ENCODE results near the gene BAIAP3.

The BAIAP3 gene

GRCh38 chr16:1338855-1339675 is 5.6 kb downstream of the BAIAP3 start:
- Histone ChIP-seq H3K4me3 (ENCODE audit: low read length) (no peak overlapping the region), H3K9me3 (ENCODE audit: control insufficient read depth, low read depth, low read length) (no peaks in the 10 kb centered on the region), H3K9ac (ENCODE audit: low read length) (no peak overlapping the region), H3K36me3 (ENCODE audit: control insufficient read depth, low read depth, low read length) (no peaks in the 10 kb centered on the region), H3K27me3 (ENCODE audit: control insufficient read depth, insufficient read depth, low read length) (peaks cover 41% of the 10 kb centered on the region), H3K4me1 (ENCODE audit: control insufficient read depth, low read depth, low read length) (no peaks in the 10 kb centered on the region), H3K27ac (ENCODE audit: low read length) (no peak overlapping the region)

- H3K27ac ChIP-seq (ENCODE audit: low read length): no peak overlapping the region
- no peaks in the 10 kb centered on the region for H3K4me1 ChIP-seq (ENCODE audit: control insufficient read depth, low read depth, low read length)
- no peak overlapping the region for H3K4me3 ChIP-seq (ENCODE audit: low read length)
- no peaks in the 10 kb centered on the region for H3K9me3 ChIP-seq (ENCODE audit: control insufficient read depth, low read depth, low read length)
- H3K9ac ChIP-seq (ENCODE audit: low read length): no peak overlapping the region
- peaks cover 30% of the 10 kb centered on the region for H3K27me3 ChIP-seq (ENCODE audit: control insufficient read depth, insufficient read depth, low read length)
- H3K36me3 ChIP-seq (ENCODE audit: control insufficient read depth, low read depth, low read length): no peaks in the 10 kb centered on the region
Observed at GRCh38 chr16:1340730-1341494, 7.5 kb downstream of the BAIAP3 start.

GRCh38 chr16:1341495-1342420 is 8.3 kb downstream of the BAIAP3 start:
- Histone ChIP-seq H3K9me3 (ENCODE audit: control insufficient read depth, low read depth, low read length) (no peaks in the 10 kb centered on the region), H3K27me3 (ENCODE audit: control insufficient read depth, insufficient read depth, low read length) (peaks cover 21% of the 10 kb centered on the region), H3K36me3 (ENCODE audit: control insufficient read depth, low read depth, low read length) (no peaks in the 10 kb centered on the region), H3K4me3 (ENCODE audit: low read length) (no peak overlapping the region), H3K9ac (ENCODE audit: low read length) (no peak overlapping the region), H3K4me1 (ENCODE audit: control insufficient read depth, low read depth, low read length) (no peaks in the 10 kb centered on the region), H3K27ac (ENCODE audit: low read length) (no peak overlapping the region)

- Histone ChIP-seq H3K9ac (ENCODE audit: low read length) (no peak overlapping the region), H3K27me3 (ENCODE audit: control insufficient read depth, insufficient read depth, low read length) (peaks cover 20% of the 10 kb centered on the region), H3K36me3 (ENCODE audit: control insufficient read depth, low read depth, low read length) (no peaks in the 10 kb centered on the region), H3K9me3 (ENCODE audit: control insufficient read depth, low read depth, low read length) (no peaks in the 10 kb centered on the region), H3K4me3 (ENCODE audit: low read length) (peak overlapping the region; percentile 56), H3K4me1 (ENCODE audit: control insufficient read depth, low read depth, low read length) (no peaks in the 10 kb centered on the region), H3K27ac (ENCODE audit: low read length) (no peak overlapping the region)
Observed at GRCh38 chr16:1342526-1343427, 9.3 kb downstream of the BAIAP3 start.

- Histone ChIP-seq H3K27ac (ENCODE audit: low read length) (no peak overlapping the region), H3K9ac (ENCODE audit: low read length) (no peak overlapping the region), H3K27me3 (ENCODE audit: control insufficient read depth, insufficient read depth, low read length) (peaks cover 20% of the 10 kb centered on the region), H3K9me3 (ENCODE audit: control insufficient read depth, low read depth, low read length) (no peaks in the 10 kb centered on the region), H3K4me3 (ENCODE audit: low read length) (peak overlapping the region; percentile 56), H3K4me1 (ENCODE audit: control insufficient read depth, low read depth, low read length) (no peaks in the 10 kb centered on the region), H3K36me3 (ENCODE audit: control insufficient read depth, low read depth, low read length) (peaks cover 2% of the 10 kb centered on the region)
Observed at GRCh38 chr16:1343428-1344242, 10.2 kb downstream of the BAIAP3 start.

GRCh38 chr16:1344499-1344898 is 11.1 kb downstream of the BAIAP3 start:
- Histone ChIP-seq H3K4me1 (ENCODE audit: control insufficient read depth, low read depth, low read length) (no peaks in the 10 kb centered on the region), H3K9ac (ENCODE audit: low read length) (no peak overlapping the region), H3K9me3 (ENCODE audit: control insufficient read depth, low read depth, low read length) (no peaks in the 10 kb centered on the region)

GRCh38 chr16:1345087-1345486 is 11.6 kb downstream of the BAIAP3 start:
- no peaks in the 10 kb centered on the region for H3K4me1 ChIP-seq (ENCODE audit: control insufficient read depth, low read depth, low read length)
- H3K9ac ChIP-seq (ENCODE audit: low read length): no peak overlapping the region
- H3K27me3 ChIP-seq (ENCODE audit: control insufficient read depth, insufficient read depth, low read length): peaks cover 20% of the 10 kb centered on the region
- peaks cover 13% of the 10 kb centered on the region for H3K36me3 ChIP-seq (ENCODE audit: control insufficient read depth, low read depth, low read length)
- no peak overlapping the region for H3K27ac ChIP-seq (ENCODE audit: low read length)
- H3K4me3 ChIP-seq (ENCODE audit: low read length): no peak overlapping the region
- H3K9me3 ChIP-seq (ENCODE audit: control insufficient read depth, low read depth, low read length): no peaks in the 10 kb centered on the region

More at GRCh38 chr16:1344499-1344898, 11.1 kb downstream of the BAIAP3 start:
- peaks cover 20% of the 10 kb centered on the region for H3K27me3 ChIP-seq (ENCODE audit: control insufficient read depth, insufficient read depth, low read length)
- H3K36me3 ChIP-seq (ENCODE audit: control insufficient read depth, low read depth, low read length): peaks cover 8% of the 10 kb centered on the region
- H3K27ac ChIP-seq (ENCODE audit: low read length): no peak overlapping the region
- H3K4me3 ChIP-seq (ENCODE audit: low read length): no peak overlapping the region

- Histone ChIP-seq H3K4me1 (ENCODE audit: control insufficient read depth, low read depth, low read length) (no peaks in the 10 kb centered on the region), H3K27me3 (ENCODE audit: control insufficient read depth, insufficient read depth, low read length) (peaks cover 20% of the 10 kb centered on the region), H3K9ac (ENCODE audit: low read length) (no peak overlapping the region), H3K36me3 (ENCODE audit: control insufficient read depth, low read depth, low read length) (peaks cover 13% of the 10 kb centered on the region), H3K9me3 (ENCODE audit: control insufficient read depth, low read depth, low read length) (no peaks in the 10 kb centered on the region), H3K4me3 (ENCODE audit: low read length) (no peak overlapping the region), H3K27ac (ENCODE audit: low read length) (no peak overlapping the region)
Observed at GRCh38 chr16:1345651-1346421, 12.4 kb downstream of the BAIAP3 start.

- H3K27me3 ChIP-seq (ENCODE audit: control insufficient read depth, insufficient read depth, low read length): peaks cover 20% of the 10 kb centered on the region
Observed at GRCh38 chr16:1346422-1347285, 13.2 kb downstream of the BAIAP3 start.

More at GRCh38 chr16:1346422-1347285, 13.2 kb downstream of the BAIAP3 start:
- Histone ChIP-seq H3K9me3 (ENCODE audit: control insufficient read depth, low read depth, low read length) (no peaks in the 10 kb centered on the region), H3K4me3 (ENCODE audit: low read length) (no peak overlapping the region), H3K27ac (ENCODE audit: low read length) (no peak overlapping the region), H3K9ac (ENCODE audit: low read length) (no peak overlapping the region), H3K36me3 (ENCODE audit: control insufficient read depth, low read depth, low read length) (peaks cover 13% of the 10 kb centered on the region), H3K4me1 (ENCODE audit: control insufficient read depth, low read depth, low read length) (no peaks in the 10 kb centered on the region)

Data from iPS-18a (cell line).